Raji (cell line): ENCODE data around the gene ACOT8.
A peak's percentile ranks its signal among the peaks of the same experiment; 100 is the strongest.

ENCODE experiments used
- POLR2A ChIP-seq: IDR thresholded peaks from 2 replicates; pipeline ENCODE4 v1.6.1; 2011; ENCODE audit warnings: low read depth, low read length, control low read depth; ENCODE audit not compliant: insufficient read depth

The ACOT8 gene

DNA sequence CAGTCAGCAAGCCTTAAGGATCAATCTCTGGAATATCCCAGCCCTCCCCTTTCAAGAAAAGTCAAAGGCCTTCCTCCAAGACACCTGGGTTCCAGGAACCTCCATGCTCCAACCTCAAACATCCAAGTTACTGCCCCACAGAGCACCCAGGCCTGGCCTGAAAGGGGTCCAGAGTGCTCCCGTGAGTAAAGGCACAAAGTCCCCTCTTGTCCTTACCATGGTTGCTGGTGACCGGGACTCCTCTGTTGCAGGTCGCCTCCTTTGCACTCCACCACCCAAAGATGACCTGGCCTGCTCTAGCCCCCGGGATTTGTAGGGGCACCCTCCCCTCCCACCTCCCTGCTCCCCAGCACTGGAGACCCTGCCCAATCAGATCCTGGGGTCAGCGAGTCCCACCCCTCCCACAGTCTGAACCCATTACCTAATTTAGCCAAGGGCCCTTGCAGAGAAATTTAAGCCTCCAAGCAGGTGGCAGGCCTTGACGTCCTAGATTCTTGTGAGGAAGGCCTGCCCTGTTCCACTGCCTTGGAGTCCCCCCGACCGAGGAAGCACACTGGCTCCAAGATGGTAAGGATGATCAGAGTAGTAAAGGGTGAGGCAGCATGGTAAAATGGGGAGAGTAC is 30.1 kb downstream of the ACOT8 start, which contains the start of gene TNNC2:
Gene TNNC2, minus strand, starts transcription at position 283 of the 623 bp plus-strand sequence. Its CDS starts 64 bp downstream, at position 219.
- no peak for TF ChIP-seq POLR2A

DNA sequence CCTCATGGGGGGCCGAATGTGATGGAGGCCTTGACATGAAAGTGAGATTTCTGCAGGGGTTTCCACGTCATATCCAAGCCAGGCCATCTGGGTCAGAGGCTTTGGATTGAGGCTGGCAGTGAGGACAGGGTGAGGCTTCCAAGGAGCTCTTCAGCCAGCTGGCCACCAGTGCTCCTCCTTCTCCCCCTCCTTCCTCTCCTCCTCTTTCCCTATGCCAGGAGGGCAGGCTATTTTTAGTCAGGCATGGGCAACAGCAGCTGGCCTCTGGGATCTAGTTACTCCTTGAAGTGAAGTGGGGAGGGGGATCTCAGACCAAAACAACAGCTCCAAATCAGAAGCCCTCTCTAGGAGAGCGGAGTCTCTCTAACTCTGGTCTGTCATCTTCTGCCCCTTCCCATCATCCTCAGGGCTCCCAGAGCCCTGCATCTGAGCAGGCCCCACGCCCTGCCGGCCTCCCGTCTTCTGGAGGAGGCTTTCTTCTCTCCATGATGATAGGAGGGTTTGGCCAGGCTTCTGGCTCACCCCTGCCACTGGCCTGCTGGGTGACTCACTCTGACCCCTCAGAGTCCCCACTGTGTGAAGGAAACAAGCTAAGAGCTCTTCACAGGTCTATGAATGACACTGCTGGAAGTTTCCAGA is 30.7 kb downstream of the ACOT8 start:
- TF ChIP-seq POLR2A: no peak

DNA sequence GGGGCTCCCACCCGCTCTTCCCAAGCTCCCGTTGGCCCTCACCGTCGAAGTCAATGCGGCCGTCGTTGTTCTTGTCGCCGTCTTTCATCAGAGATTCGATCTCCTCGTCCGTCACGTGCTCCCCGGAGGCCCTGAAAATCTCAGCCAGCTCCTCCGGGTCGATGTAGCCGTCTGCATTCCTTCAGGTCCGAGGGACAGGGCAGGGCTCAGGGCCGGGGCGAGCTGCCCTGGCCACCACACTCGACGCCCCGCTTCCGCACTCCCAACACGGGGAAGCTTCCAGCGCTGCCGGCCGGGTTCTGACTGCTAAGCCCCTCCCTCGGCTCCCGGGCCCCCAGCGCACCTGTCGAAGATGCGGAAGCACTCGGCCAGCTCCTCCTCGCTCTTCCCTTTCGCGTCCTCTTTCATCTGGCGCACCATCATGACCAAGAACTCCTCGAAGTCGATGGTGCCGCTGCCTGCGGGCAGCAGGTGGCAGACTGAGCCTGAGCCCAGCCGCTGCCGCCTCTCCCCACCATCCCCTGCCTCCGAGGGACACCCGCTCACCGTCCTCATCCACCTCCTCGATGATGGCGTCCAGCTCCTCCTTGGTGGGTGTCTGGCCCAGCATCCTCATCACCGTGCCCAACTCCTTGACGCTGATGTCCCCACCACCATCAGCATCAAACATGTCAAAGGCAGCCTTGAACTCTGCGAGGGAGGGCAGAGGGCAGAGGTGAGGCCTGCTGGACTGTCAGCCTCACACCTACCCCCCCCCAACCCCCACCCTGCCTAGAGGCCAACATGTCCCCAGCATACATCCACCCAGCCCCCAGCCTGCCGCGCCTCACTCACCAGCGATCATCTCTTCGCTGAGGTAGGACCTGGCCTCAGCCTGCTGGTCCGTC is 33.0 kb downstream of the ACOT8 start:
- TF ChIP-seq POLR2A: no peak

GRCh38 chr20:45822857-45823256 is 34.3 kb downstream of the ACOT8 start:
- no peak for TF ChIP-seq POLR2A

- no peak for TF ChIP-seq POLR2A
Observed at GRCh38 chr20:45821947-45822346, 35.2 kb downstream of the ACOT8 start.

DNA sequence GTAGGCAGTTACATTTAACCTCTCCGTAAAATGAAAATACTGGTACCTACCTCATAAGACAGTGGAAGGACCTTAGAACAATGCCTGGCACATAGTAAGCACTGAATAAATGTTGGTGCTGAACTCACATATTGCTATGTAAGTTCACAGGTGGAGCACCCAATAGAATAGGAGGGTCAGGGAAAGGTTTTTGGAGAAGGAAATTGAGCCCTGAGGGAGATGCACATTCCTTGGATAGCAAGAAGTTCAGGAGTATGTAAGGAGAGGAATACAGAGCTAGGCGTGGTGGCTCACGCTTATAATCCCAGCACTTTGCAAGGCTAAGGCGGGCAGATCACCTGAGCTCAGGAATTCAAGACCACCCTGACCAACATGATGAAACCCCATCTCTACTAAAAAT is 37.7 kb downstream of the ACOT8 start:
- TF ChIP-seq POLR2A: no peak

DNA sequence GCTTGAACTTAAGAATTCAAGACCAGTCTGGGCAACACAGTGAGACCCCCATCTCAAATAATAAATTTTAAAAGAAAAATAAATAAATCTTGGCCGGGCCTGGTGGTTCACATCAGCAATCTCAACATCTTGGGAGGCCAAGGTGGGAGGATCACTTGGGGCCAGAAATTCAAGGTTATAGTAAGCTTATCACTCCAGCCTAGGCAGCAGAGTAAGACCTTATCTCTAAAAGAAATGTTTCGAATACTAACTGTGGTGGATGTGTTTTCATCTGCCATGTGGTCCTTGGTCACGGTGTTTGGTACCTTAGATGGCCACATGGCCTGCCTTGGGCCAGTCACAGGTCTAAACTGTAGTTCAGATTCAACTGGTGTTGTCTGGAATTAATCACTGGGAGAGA is 39.0 kb downstream of the ACOT8 start:
- TF ChIP-seq POLR2A: no peak

DNA sequence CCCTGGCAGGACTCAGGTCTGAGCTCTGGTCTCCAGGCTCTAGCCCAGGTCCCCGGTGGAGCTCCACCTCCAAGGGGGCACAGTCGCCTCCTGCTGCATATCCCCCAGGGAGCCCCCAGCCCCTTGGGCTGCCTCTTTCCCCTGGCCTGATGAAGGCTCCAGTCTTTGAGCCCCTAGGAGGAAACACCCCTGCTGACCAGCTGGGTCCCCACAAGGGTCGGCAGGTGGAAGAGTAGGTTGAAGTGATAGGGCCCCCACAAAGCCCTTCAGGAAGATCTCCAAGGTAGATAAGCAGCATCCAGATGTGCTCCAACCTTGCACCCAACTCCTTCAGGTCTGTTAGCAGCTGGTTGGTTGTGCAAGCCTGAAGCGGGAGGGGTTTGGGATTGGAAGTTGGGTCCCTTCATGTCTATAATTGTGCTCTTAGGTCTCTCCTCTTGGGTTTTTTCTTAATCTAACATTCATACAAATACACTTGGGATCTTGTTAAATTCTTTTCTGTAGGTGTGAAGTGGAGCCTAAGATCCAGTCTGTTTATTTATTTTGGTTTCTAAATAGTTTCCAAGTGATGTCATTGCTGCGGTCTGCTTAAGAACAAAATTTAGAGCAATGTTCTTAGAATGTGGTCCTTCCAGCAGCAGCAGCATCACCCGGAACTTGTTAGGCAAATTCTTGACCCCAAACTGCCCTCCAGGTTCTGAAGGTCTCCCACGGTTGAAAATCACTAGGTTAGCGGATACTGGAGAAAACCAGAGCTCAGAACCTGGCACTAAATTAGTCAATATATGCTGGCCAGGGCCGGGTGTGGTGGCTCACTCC is 39.6 kb downstream of the ACOT8 start:
- TF ChIP-seq POLR2A: no peak

- no peak for TF ChIP-seq POLR2A
Observed at GRCh38 chr20:45816951-45817350, 40.2 kb downstream of the ACOT8 start.

DNA sequence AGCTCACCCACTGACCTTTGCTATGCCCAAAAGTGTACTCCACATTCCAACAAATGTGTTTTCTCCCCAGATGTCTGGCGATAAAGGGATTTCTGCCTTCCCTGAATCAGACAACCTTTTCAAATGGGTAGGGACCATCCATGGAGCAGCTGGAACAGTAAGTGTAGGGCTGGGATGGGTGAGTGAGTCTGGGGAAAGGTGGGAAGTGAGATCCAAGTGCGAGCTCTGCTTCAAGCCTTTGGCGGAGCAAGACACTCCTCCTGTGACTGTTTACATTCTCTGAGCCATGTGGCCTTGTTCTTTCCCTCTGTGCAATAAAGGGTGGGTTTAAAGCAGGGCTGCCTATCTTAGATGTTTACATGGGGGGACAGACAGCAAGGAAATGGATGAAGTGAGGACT is 42.9 kb downstream of the ACOT8 start:
- TF ChIP-seq POLR2A: no peak

DNA sequence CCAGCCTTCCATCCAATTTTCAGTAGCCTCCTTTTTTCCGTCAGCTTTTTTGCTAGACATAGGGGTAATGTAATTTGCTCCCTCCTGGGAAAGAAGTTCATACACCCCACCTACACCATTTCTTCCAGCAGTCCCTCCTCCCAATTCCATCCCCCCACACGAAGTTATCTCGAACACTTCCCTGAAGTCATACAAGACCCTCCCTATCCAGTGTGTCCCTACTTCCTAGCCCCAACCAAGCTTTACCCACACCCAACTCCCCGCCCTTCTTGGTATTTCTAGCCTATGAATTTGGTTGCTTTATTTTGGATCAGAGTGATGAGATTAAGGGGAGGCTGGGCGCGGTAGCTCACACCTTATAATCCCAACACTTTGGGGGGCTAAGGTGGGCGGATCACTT is 43.7 kb downstream of the ACOT8 start:
- no peak for TF ChIP-seq POLR2A

DNA sequence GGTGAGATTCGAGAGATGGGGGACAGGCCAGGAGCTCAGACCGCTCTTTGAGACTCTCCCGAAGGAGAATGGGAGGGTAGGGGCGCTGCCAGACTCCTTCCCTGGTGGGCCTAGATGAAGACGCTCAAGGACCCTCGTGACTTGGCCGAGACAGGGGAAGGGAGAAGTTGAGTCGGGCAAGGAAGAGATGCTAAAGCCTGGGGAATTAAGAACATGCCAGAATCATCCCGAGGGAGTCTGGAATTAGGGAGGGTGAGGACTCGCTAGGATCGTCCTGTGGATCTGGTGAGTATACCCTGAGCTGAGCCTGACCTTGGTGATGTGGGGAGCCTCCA is 44.2 kb downstream of the ACOT8 start:
- TF ChIP-seq POLR2A: no peak

DNA sequence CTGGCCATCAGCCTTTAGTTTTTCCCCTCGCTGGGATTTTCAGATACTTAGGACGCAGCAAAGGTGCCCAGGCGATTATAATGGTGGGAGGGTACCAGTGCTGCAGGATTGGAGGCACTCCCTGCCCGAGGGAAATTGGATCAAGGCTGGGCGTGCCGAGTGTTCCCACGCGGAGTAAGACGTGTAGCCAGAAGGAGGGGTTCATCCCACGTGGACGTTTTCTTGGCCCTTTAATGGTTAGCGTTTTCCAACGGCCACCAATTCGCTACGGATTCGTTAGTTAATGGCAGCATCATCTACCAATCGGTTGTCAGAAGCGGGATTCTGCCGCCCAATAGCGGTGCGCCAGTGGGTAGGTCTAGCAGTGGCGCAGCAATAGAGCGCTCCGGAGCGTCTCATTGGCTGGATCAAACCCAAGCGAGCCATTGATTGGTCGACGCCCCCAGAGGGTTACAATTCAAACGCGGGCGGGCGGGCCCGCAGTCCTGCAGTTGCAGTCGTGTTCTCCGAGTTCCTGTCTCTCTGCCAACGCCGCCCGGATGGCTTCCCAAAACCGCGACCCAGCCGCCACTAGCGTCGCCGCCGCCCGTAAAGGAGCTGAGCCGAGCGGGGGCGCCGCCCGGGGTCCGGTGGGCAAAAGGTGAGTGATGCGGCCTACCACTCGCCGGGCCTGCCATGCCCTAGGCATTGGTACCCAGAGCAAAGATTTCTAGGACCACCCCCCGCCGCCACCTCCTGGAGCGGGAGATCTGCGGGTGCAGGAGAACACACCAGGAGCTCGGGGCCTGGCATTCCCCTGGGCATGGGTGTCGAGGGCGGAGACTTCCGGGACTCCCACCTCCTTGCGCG is 44.8 kb downstream of the ACOT8 start, which contains the start of gene UBE2C:
Gene UBE2C, plus strand, starts transcription at position 488 of the 849 bp plus-strand sequence. Its CDS starts 52 bp downstream, at position 540.
- peak; percentile 76 for TF ChIP-seq POLR2A
